ENCODE measurements around the gene IL3RA.

DNA sequence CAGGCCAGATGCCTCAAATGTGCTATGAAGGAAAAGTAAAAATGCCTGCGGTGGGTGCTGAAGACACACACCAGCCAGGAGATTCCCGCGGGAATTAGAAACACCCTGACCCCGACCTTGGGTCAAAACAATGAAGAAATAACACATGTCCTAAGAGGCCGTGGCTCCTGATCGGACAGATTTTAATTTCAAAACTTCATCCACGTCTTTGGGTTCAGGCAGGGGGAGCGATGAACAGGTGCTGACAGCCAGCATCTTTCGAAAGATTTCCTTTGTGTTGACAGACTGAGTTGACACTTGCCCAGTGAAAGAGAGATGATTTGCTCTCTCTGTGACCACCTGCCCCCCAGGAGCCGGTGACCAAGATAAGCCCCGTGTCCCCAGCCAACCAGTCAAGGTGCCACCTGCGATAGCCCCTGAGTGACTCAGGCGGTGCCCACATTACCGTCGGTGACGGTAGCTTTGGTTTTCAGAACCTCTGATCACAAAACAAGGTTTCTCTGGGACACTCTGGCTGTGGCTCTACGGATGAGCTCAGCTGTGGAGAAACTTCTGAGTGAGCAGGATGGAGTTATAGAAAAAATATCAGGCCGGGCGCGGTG, 11.0 kb upstream of the IL3RA start:
- TF ChIP-seq POLR2AphosphoS5 (IDR thresholded peaks at IDR 0.05; ENCODE audit: low read depth, low read length), result no peak
- TF ChIP-seq SIN3A (IDR thresholded peaks at IDR 0.05; ENCODE audit: borderline replicate concordance, insufficient read depth, low read length), result no peak
- TF ChIP-seq REST (IDR thresholded peaks at IDR 0.05; ENCODE audit: insufficient read depth in 1 of 2, low read depth in 2 of 2, low read length in 2 of 2), result no peak
- TF ChIP-seq TAF1 (IDR thresholded peaks at IDR 0.05; ENCODE audit: borderline replicate concordance, insufficient read depth, low read length), result no peak

All from PFSK-1 (cell line).